CD8-positive, alpha-beta memory T cell (primary cell): ENCODE data around the gene PCID2. TPM values are rescaled to one million over a fixed set of nuclear protein-coding genes. Genes with fewer than 3 reads are reported as not detected.

Source experiments
- CTCF ChIA-PET: fragments of 350-600 bp; sonication (Branson Sonifier 250); formaldehyde crosslinking; loops from one replicate; lab custom pipeline; 2021; ENCODE audit warnings: antibody characterized with exemption; lab: Charles Lee
- POLR2A ChIA-PET: fragments of 350-600 bp; sonication (Branson Sonifier 250); formaldehyde crosslinking; loops from one replicate; lab custom pipeline; 2021; ENCODE audit warnings: antibody characterized with exemption; lab: Charles Lee
- DNase-seq, 5 donors: peaks; one replicate each; pipeline versions ENCODE4 v3.0.0 to v3.0.0-alpha.2; 2020 to 2022; ENCODE audit warnings: mixed read lengths in 1 of 5
- H3K27ac ChIP-seq: one replicate; pipeline ENCODE4 v1.7.0; 2013; ENCODE audit warnings: low read depth, mild to moderate bottlenecking, low read length, moderate library complexity
- H3K27me3 ChIP-seq: 2 replicates; pipeline ENCODE4 v1.7.0; 2013; ENCODE audit warnings: low read length, mild to moderate bottlenecking; ENCODE audit not compliant: insufficient read depth, poor library complexity, severe bottlenecking
- H3K36me3 ChIP-seq: 2 replicates; pipeline ENCODE4 v1.7.0; 2013; ENCODE audit warnings: mild to moderate bottlenecking, low read length, moderate library complexity; ENCODE audit not compliant: insufficient read depth
- H3K4me1 ChIP-seq: 2 replicates; pipeline ENCODE4 v1.7.0; 2013; ENCODE audit warnings: mild to moderate bottlenecking, low read length, moderate library complexity; ENCODE audit not compliant: insufficient read depth
- H3K4me3 ChIP-seq: 2 replicates; pipeline ENCODE4 v1.7.0; 2013; ENCODE audit warnings: mild to moderate bottlenecking, low read length
- H3K9me3 ChIP-seq: 2 replicates; pipeline ENCODE4 v1.7.0; 2013; ENCODE audit warnings: mild to moderate bottlenecking, low read length
- H3K27ac Mint-ChIP-seq, 8 donors: one replicate each; pipeline ENCODE4 v1.8.0; 2020 to 2021; ENCODE audit warnings: mixed read lengths in 8 of 8, mild to moderate bottlenecking in 6 of 8, inconsistent platforms in 3 of 8, moderate library complexity in 3 of 8
- H3K27me3 Mint-ChIP-seq, 2 donors: one replicate each; pipeline ENCODE4 v1.8.0; 2020 to 2021; ENCODE audit warnings: mixed read lengths in 2 of 2, mild to moderate bottlenecking in 1 of 2, moderate library complexity in 1 of 2
- H3K36me3 Mint-ChIP-seq, 3 donors: one replicate each; pipeline ENCODE4 v1.8.0; 2020 to 2021; ENCODE audit warnings: mixed read lengths in 3 of 3, inconsistent platforms in 1 of 3, mild to moderate bottlenecking in 1 of 3
- H3K4me1 Mint-ChIP-seq, 3 donors: one replicate each; pipeline ENCODE4 v1.8.0; 2020 to 2021; ENCODE audit warnings: mixed read lengths in 3 of 3, inconsistent platforms in 1 of 3, mild to moderate bottlenecking in 1 of 3
- H3K4me3 Mint-ChIP-seq, 7 donors: one replicate each; pipeline ENCODE4 v1.8.0; 2020 to 2021; ENCODE audit warnings: mixed read lengths in 7 of 7, mild to moderate bottlenecking in 6 of 7, moderate library complexity in 4 of 7, inconsistent platforms in 2 of 7
- H3K9me3 Mint-ChIP-seq, 5 donors: one replicate each; pipeline ENCODE4 v1.8.0; 2020 to 2022; ENCODE audit warnings: mixed read lengths in 5 of 5, mild to moderate bottlenecking in 3 of 5, moderate library complexity in 2 of 5, inconsistent platforms in 1 of 5
- polyA plus RNA-seq: library from polyadenylated mRNA; unstranded; fragments of 300-500 nt; fragmentation: Illumina TruSeq; gene quantifications from one replicate; pipeline ENCODE4 v1.2.3, GENCODE V29; 2021
- total RNA-seq, 2 experiments: library from RNA; stranded (reverse); gene quantifications; one replicate each; pipeline ENCODE4 v1.2.3, GENCODE V29; 2021

The PCID2 gene
- total and polyA plus RNA-seq, 3 experiments from 2014 or later, result 60.1 to 90.4 (median 62.3) TPM

DNA sequence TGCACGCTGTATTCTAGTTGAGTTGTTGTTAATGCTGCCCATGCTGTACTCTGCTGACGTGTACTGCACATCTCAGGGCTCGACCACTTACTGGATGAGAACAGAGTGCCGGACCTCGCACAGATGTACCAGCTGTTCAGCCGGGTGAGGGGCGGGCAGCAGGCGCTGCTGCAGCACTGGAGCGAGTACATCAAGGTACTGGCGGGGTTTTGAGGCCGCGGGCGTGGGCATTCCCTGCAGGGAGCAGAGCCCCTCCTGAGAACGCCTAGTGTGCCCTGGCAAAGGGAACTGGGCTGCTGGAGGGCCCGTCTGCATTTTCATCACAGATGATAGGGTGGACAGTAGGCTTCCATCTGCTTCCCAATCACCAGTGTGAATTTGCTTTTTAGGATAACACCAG, 30.9 kb upstream of the PCID2 start:
- H3K27me3 Mint-ChIP-seq, result no peaks in the 10 kb centered on the region
- H3K4me3 Mint-ChIP-seq, result no peak overlapping the region
- H3K36me3 Mint-ChIP-seq, result peaks cover 0 to 88% (median 30%) of the 10 kb centered on the region in 3 donors
- H3K9me3 Mint-ChIP-seq, result no peaks in the 10 kb centered on the region
- DNase-seq, result no peak
- H3K27ac Mint-ChIP-seq, result peak overlapping the region in 1 of 8 donors; percentile 57
- CTCF ChIA-PET, result no interaction called here
- no peak overlapping the region for H3K4me3 ChIP-seq
- H3K4me1 Mint-ChIP-seq, result peaks cover 0 to 4% (median 0%) of the 10 kb centered on the region in 3 donors
- POLR2A ChIA-PET, result no interaction called here
- no peaks in the 10 kb centered on the region for H3K9me3 ChIP-seq
- H3K27me3 ChIP-seq, result no peaks in the 10 kb centered on the region
- H3K4me1 ChIP-seq, result no peaks in the 10 kb centered on the region
- no peak overlapping the region for H3K27ac ChIP-seq
- H3K36me3 ChIP-seq, result peaks cover 55% of the 10 kb centered on the region

DNA sequence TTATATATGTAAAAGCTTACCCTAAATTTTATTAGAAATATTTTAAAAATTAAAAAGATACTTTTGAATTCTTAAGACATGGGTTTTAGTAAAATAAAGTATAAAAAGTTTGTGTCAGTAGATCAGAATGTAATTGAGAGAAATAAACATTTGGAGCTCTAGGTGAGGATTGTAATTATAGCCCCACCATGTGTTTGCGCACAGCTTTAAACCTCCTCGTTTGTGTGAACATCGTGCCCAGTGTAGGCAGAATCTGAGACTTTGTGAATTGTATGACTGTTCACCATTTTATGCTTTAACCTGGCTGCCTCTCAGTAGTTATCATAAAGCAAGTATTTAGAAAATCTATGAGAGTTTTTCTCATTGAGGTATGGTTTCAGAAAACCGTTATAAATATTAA, 30.1 kb upstream of the PCID2 start:
- Histone ChIP-seq H3K27ac (no peak overlapping the region), H3K4me3 (no peak overlapping the region), H3K9me3 (no peaks in the 10 kb centered on the region), H3K27me3 (no peaks in the 10 kb centered on the region), H3K36me3 (peaks cover 52% of the 10 kb centered on the region), H3K4me1 (no peaks in the 10 kb centered on the region)
- H3K36me3 Mint-ChIP-seq, result peaks cover 0 to 88% (median 29%) of the 10 kb centered on the region in 3 donors
- CTCF ChIA-PET, result no interaction called here
- H3K4me1 Mint-ChIP-seq, result peaks cover 0 to 2% (median 0%) of the 10 kb centered on the region in 3 donors
- no peak overlapping the region for H3K27ac Mint-ChIP-seq
- DNase-seq, result no peak
- H3K27me3 Mint-ChIP-seq, result no peaks in the 10 kb centered on the region
- H3K9me3 Mint-ChIP-seq, result no peaks in the 10 kb centered on the region
- POLR2A ChIA-PET, result no interaction called here
- no peak overlapping the region for H3K4me3 Mint-ChIP-seq

DNA sequence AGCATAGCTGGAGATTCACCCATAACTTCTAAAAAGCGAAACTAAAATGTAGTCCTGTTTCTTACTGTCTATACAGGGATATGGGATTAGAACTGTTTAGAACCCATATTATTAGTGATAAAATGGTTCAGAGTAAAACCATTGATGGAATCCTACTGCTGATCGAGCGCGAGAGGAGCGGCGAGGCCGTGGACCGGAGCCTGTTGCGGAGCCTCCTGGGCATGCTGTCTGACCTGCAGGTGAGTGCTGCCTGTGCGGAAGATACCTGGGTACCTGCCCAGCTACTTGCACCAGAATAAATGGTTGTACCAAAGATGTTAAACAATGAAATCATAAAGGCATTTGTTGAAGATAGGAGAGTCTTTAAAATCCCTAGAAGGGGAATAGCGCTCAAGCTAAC, 24.6 kb upstream of the PCID2 start:
- Histone ChIP-seq H3K27ac (no peak overlapping the region), H3K9me3 (no peaks in the 10 kb centered on the region), H3K4me3 (no peak overlapping the region), H3K36me3 (peaks cover 46% of the 10 kb centered on the region), H3K27me3 (no peaks in the 10 kb centered on the region), H3K4me1 (no peaks in the 10 kb centered on the region)
- Mint-ChIP-seq H3K27me3 (peaks cover 0 to 2% of the 10 kb centered on the region in 2 donors), H3K27ac (peak overlapping the region in 2 of 8 donors; percentile 13 to 45), H3K36me3 (peaks cover 9 to 91% (median 30%) of the 10 kb centered on the region in 3 donors), H3K9me3 (no peaks in the 10 kb centered on the region), H3K4me3 (no peak overlapping the region), H3K4me1 (peaks cover 0 to 2% (median 0%) of the 10 kb centered on the region in 3 donors)
- POLR2A ChIA-PET, result no interaction called here
- DNase-seq, result no peak
- CTCF ChIA-PET, result no interaction called here

DNA sequence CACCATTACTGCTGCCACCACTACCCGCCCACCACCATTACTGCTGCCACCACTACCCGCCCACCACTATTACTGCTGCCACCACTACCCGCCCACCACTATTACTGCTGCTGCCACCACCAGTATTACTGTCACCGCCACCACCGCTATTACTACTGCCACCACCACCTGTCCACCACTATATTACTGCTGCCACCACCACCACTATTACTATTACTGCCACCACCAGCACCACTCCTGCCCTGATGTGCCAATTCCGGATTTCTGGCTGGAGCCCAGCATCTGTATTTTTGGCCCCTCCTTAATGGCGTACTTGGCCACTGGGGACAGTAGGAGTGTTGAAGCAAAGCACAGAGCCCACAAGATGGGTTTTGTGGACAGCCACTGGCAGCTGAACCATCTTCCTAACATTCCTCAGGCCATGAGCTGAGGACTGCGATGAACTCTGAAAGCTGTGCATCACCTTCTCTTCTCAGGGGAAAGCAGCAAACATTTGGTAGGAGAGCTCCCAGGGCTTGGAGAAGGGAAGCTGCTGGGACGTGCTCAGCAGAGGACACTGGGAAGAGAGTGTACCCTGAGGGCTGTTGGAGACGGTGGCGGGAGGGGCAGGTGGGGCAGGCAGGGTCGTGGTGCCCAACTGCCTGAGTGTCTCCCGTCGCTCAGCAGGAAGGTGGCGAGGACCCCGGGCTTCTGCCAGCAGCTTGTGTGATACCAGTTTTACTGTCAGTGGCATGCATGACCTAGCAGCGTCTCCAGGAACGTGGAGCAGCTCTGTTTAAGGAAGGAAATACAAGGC, 23.9 kb upstream of the PCID2 start:
- ChIA-PET POLR2A (no interaction called here), CTCF (no interaction called here)
- Histone ChIP-seq H3K4me3 (no peak overlapping the region), H3K9me3 (no peaks in the 10 kb centered on the region), H3K4me1 (no peaks in the 10 kb centered on the region), H3K27me3 (no peaks in the 10 kb centered on the region), H3K36me3 (peaks cover 49% of the 10 kb centered on the region), H3K27ac (no peak overlapping the region)
- Mint-ChIP-seq H3K4me3 (no peak overlapping the region), H3K27ac (no peak overlapping the region), H3K27me3 (peaks cover 0 to 2% of the 10 kb centered on the region in 2 donors), H3K36me3 (peaks cover 9 to 91% (median 33%) of the 10 kb centered on the region in 3 donors), H3K9me3 (no peaks in the 10 kb centered on the region), H3K4me1 (peaks cover 0 to 2% (median 0%) of the 10 kb centered on the region in 3 donors)
- no peak for DNase-seq

DNA sequence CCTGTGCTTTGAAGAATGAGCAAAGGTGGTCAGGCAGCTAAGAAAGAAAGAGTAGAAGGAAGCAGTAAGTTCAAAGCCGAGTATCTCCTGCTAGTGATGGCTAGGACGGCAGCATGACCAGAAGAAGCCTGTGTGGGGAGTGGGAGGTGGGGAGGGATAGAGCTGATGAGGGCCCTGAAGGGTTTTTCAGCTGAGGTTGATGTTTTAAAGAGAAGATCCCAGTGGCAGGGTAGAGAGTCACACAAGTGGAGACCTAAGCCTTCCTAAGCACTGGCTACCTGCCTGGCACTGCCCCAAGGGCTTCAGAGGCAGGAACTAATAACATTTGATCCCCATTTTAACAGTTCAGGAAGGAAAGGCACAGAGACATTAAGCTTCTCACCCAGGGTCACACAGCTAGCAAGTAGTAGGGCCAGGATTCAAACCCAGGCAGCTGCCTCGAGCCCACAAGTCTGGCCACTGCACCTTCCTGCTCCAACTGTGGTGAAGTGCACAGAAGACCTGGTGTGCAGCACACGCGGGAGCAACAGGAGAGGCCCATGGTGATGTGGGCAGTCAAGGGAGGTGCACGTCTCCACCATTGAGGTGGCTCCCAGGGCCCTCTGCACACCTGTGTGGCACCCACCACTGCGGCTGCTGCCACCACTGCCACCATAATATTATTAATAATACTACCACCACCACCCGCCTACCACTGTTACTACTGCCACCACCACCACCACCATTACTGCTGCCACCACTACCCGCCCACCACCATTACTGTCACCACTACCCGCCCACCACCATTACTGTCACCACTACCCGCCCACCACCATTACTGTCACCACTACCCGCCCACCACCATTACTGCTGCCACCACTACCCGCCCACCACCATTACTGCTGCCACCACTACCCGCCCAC, 23.1 kb upstream of the PCID2 start:
- Histone ChIP-seq H3K4me3 (no peak overlapping the region), H3K27ac (no peak overlapping the region), H3K9me3 (no peaks in the 10 kb centered on the region), H3K27me3 (no peaks in the 10 kb centered on the region), H3K36me3 (peaks cover 48% of the 10 kb centered on the region), H3K4me1 (no peaks in the 10 kb centered on the region)
- DNase-seq, result no peak
- H3K9me3 Mint-ChIP-seq, result no peaks in the 10 kb centered on the region
- ChIA-PET POLR2A (no interaction called here), CTCF (no interaction called here)
- peak overlapping the region in 3 of 8 donors; percentile 1 to 70 (median 65) for H3K27ac Mint-ChIP-seq
- H3K4me1 Mint-ChIP-seq, result peaks cover under 1 to 2% (median under 1%) of the 10 kb centered on the region in 3 donors
- peaks cover 9 to 90% (median 34%) of the 10 kb centered on the region in 3 donors for H3K36me3 Mint-ChIP-seq
- no peak overlapping the region for H3K4me3 Mint-ChIP-seq
- peaks cover 0 to 2% of the 10 kb centered on the region in 2 donors for H3K27me3 Mint-ChIP-seq

DNA sequence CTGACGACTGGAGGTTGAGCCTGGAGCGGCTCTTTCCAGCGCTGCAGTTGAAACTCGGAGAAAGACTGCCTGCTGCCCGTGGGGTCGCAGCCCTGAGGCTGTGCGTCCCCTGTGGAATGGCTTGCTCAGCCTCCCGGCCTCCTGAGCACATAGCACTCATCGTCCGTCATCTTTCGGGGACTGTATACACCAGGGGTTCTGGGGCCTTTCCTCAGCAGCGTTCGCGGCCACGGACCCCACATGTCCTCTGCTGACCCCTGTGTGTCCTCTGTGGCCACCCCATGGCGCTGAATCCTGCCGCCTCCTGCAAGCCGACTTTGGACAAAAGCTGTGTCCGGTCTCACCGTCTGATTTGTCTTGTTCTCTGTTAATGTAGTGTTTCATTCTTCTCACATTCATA, 21.3 kb upstream of the PCID2 start:
- no peaks in the 10 kb centered on the region for H3K9me3 ChIP-seq
- H3K27me3 Mint-ChIP-seq, result peaks cover 0 to 2% of the 10 kb centered on the region in 2 donors
- no peaks in the 10 kb centered on the region for H3K4me1 ChIP-seq
- H3K9me3 Mint-ChIP-seq, result no peaks in the 10 kb centered on the region
- H3K36me3 ChIP-seq, result peaks cover 57% of the 10 kb centered on the region
- POLR2A ChIA-PET, result no interaction called here
- DNase-seq, result no peak
- no peak overlapping the region for H3K27ac ChIP-seq
- H3K27ac Mint-ChIP-seq, result no peak overlapping the region
- CTCF ChIA-PET, result interaction anchor here (1.3 kb wide), 1 partner anchor 15 kb away, joined by 3 read pairs; no protein-coding TSS in a partner anchor
- H3K27me3 ChIP-seq, result no peaks in the 10 kb centered on the region
- peaks cover 3 to 7% (median 7%) of the 10 kb centered on the region in 3 donors for H3K4me1 Mint-ChIP-seq
- no peak overlapping the region for H3K4me3 ChIP-seq
- no peak overlapping the region for H3K4me3 Mint-ChIP-seq
- H3K36me3 Mint-ChIP-seq, result peaks cover 9 to 92% (median 29%) of the 10 kb centered on the region in 3 donors

DNA sequence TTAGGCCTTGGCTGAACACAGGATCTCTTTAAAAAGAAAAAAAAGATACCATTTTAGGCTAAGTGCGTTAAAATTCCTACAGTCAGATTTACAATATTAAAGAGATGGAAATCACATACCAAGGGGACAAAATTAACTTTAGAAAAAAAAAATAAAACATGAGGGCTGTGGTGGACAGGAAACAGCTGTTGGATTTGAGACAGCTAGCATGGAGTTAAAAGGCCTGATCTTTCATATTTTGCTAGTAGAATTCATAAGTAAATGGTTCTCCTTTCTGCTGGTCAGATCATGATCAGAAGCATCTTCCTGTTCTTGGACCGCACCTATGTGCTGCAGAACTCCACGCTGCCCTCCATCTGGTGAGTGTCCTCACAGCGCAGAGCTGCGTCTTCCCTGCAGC, 20.7 kb upstream of the PCID2 start:
- no peak overlapping the region for H3K27ac ChIP-seq
- no peak for DNase-seq
- peaks cover 9 to 93% (median 32%) of the 10 kb centered on the region in 3 donors for H3K36me3 Mint-ChIP-seq
- H3K9me3 Mint-ChIP-seq, result no peaks in the 10 kb centered on the region
- no peak overlapping the region for H3K4me3 ChIP-seq
- peaks cover 4 to 7% (median 7%) of the 10 kb centered on the region in 3 donors for H3K4me1 Mint-ChIP-seq
- peak overlapping the region in 1 of 8 donors; percentile 36 for H3K27ac Mint-ChIP-seq
- no peaks in the 10 kb centered on the region for H3K4me1 ChIP-seq
- POLR2A ChIA-PET, result no interaction called here
- H3K4me3 Mint-ChIP-seq, result no peak overlapping the region
- no peaks in the 10 kb centered on the region for H3K27me3 ChIP-seq
- H3K27me3 Mint-ChIP-seq, result peaks cover 0 to 2% of the 10 kb centered on the region in 2 donors
- CTCF ChIA-PET, result interaction anchor here (1.3 kb wide), 1 partner anchor 15 kb away, joined by 3 read pairs; no protein-coding TSS in a partner anchor
- H3K36me3 ChIP-seq, result peaks cover 54% of the 10 kb centered on the region
- no peaks in the 10 kb centered on the region for H3K9me3 ChIP-seq
